Esophagus (tissue), 2 donors: ENCODE measurements around the gene COX10. TPM values are rescaled to one million over a fixed set of nuclear protein-coding genes. Genes with fewer than 3 reads are reported as not detected.
"Not testable (repeated sequence)": the region's sequence is repeated elsewhere in the genome, so short reads cannot be mapped to it uniquely, and the experiment has no call there.

Experiments used
- H3K27ac ChIP-seq, 2 donors: one replicate each; pipeline ENCODE4 v1.5.1; 2013; ENCODE audit warnings: low read depth in 2 of 2, mild to moderate bottlenecking in 2 of 2, inconsistent platforms in 1 of 2, low read length in 1 of 2, moderate library complexity in 1 of 2
- H3K27me3 ChIP-seq, 2 donors: one replicate each; pipeline ENCODE4 v1.6.1; 2013; ENCODE audit warnings: low read length in 2 of 2, control low read depth in 1 of 2, mild to moderate bottlenecking in 1 of 2; ENCODE audit not compliant: insufficient read depth in 2 of 2, control insufficient read depth in 1 of 2
- H3K36me3 ChIP-seq, 2 donors: one replicate each; pipeline ENCODE4 v1.6.1; 2013; ENCODE audit warnings: low read length in 1 of 2; ENCODE audit not compliant: control insufficient read depth in 2 of 2, insufficient read depth in 2 of 2
- H3K4me1 ChIP-seq, 2 donors: one replicate each; pipeline ENCODE4 v1.6.1; 2013; ENCODE audit warnings: low read length in 1 of 2; ENCODE audit not compliant: control insufficient read depth in 2 of 2, insufficient read depth in 2 of 2
- H3K4me3 ChIP-seq, 2 donors: one replicate each; pipeline ENCODE4 v1.5.1; 2013; ENCODE audit warnings: low read length in 2 of 2, mild to moderate bottlenecking in 2 of 2, low read depth in 1 of 2, moderate library complexity in 1 of 2
- H3K9me3 ChIP-seq, 2 donors: one replicate each; pipeline ENCODE4 v1.6.1; 2013; ENCODE audit warnings: mild to moderate bottlenecking in 2 of 2, low read depth in 1 of 2, low read length in 1 of 2, moderate library complexity in 1 of 2; ENCODE audit not compliant: control insufficient read depth in 2 of 2, insufficient read depth in 1 of 2
- WGBS, 2 donors: extraction: QIAGEN DNeasy Blood & Tissue Kit; methylation state at CpG; one replicate each; pipeline ENCODE4 v1.1.7; 2013; 5-methylcytosine and 5-hydroxymethylcytosine counted together
- polyA plus RNA-seq, 2 donors: library from polyadenylated mRNA; stranded (reverse); fragments of 200-250 nt; gene quantifications; one replicate each; pipeline ENCODE4 v1.2.3, GENCODE V29; 2013
- donor health status: healthy with polysubstance abuse.
- donor health status: Bipolar disorder and iron deficiency.

Gene COX10
- polyA plus RNA-seq, 2 donors, result 6.8 to 9.7 TPM

DNA sequence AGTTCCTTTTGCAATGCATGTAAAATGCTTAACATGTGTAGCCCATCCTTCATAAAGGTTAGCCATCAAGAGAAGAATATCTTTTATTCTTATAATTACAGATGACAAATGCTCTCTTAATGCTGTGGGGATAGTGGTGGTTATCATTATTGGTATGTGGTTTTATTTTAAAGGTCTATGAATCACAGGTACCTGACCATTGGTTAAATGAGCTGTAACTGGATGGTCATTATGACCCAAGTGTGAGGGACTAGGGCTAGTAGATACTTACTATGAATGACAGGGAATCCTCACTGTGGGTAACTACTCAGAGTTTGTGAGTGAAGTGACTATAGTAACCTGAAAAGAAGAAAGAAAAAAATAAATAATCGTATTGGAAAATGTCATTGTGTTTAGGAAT, 88.5 kb downstream of the COX10 start:
- Histone ChIP-seq H3K27me3 (no peaks in the 10 kb centered on the region), H3K4me3 (no peak overlapping the region), H3K27ac (no peak overlapping the region), H3K36me3 (peaks cover 0 to 3% of the 10 kb centered on the region in 2 donors), H3K4me1 (no peaks in the 10 kb centered on the region), H3K9me3 (no peaks in the 10 kb centered on the region)
- WGBS, 2 donors, result 83 to 97% methylated on average over 1 of the region's 1 CpG

GRCh38 chr17:14158707-14159106, 89.4 kb downstream of the COX10 start:
- peaks cover 0 to 3% of the 10 kb centered on the region in 2 donors for H3K36me3 ChIP-seq
- 80 to 96% methylated on average over 3 of the region's 3 CpGs for WGBS, 2 donors
- H3K9me3 ChIP-seq, result no peaks in the 10 kb centered on the region
- no peak overlapping the region for H3K4me3 ChIP-seq
- no peaks in the 10 kb centered on the region for H3K27me3 ChIP-seq
- no peaks in the 10 kb centered on the region for H3K4me1 ChIP-seq
- H3K27ac ChIP-seq, result no peak overlapping the region

GRCh38 chr17:14161419-14161818, 92.1 kb downstream of the COX10 start:
- Histone ChIP-seq H3K4me1 (no peaks in the 10 kb centered on the region), H3K4me3 (no peak overlapping the region), H3K27me3 (no peaks in the 10 kb centered on the region), H3K9me3 (no peaks in the 10 kb centered on the region), H3K27ac (no peak overlapping the region), H3K36me3 (peaks cover 0 to 3% of the 10 kb centered on the region in 2 donors)
- 79 to 90% methylated on average over 1 of the region's 1 CpG for WGBS, 2 donors

GRCh38 chr17:14165616-14166015, 96.3 kb downstream of the COX10 start:
- WGBS, 2 donors, result 74 to 93% methylated on average over 1 of the region's 1 CpG
- H3K4me1 ChIP-seq, result no peaks in the 10 kb centered on the region
- H3K4me3 ChIP-seq, result no peak overlapping the region
- peaks cover 0 to 3% of the 10 kb centered on the region in 2 donors for H3K36me3 ChIP-seq
- H3K27ac ChIP-seq, result no peak overlapping the region
- H3K27me3 ChIP-seq, result no peaks in the 10 kb centered on the region
- H3K9me3 ChIP-seq, result peaks cover 3% of the 10 kb centered on the region in 2 donors

GRCh38 chr17:14167831-14168230, 98.5 kb downstream of the COX10 start:
- H3K9me3 ChIP-seq, H3K4me3 ChIP-seq, H3K27ac ChIP-seq, H3K27me3 ChIP-seq, H3K36me3 ChIP-seq, H3K4me1 ChIP-seq: not testable (repeated sequence)
- 94 to 100% methylated on average over 1 of the region's 1 CpG for WGBS, 2 donors

- WGBS, 2 donors, result 97 to 100% methylated on average over 3 of the region's 3 CpGs
- no peaks in the 10 kb centered on the region for H3K36me3 ChIP-seq
- H3K9me3 ChIP-seq, result peaks cover 3% of the 10 kb centered on the region in 2 donors
- no peaks in the 10 kb centered on the region for H3K27me3 ChIP-seq
- H3K4me3 ChIP-seq, result no peak overlapping the region
- H3K4me1 ChIP-seq, result no peaks in the 10 kb centered on the region
- H3K27ac ChIP-seq, result no peak overlapping the region
Observed at GRCh38 chr17:14168582-14168981, 99.3 kb downstream of the COX10 start.

DNA sequence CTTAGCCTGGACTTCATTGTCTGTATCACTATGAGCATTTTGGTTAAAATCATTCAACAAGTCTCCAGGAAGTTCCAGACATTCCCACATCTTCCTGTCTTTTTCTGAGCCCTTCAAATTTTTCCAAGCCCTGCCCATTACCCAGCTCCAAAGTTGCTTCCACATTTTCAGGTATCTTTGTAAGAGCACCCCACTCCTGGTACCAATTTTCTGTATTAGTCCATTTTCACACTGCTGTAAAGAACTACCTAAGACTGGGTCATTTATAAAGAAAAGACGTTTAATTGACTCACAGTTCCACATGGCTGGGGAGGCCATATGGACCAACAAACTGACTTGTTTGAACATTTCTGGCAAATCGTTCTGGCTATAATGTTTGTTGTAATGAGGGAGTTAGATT, 100.0 kb downstream of the COX10 start:
- Histone ChIP-seq H3K27ac (no peak overlapping the region), H3K4me1 (no peaks in the 10 kb centered on the region), H3K36me3 (no peaks in the 10 kb centered on the region), H3K27me3 (no peaks in the 10 kb centered on the region), H3K4me3 (no peak overlapping the region), H3K9me3 (peaks cover 3% of the 10 kb centered on the region in 2 donors)
- 95% methylated on average over 2 of the region's 2 CpGs for WGBS, 2 donors

DNA sequence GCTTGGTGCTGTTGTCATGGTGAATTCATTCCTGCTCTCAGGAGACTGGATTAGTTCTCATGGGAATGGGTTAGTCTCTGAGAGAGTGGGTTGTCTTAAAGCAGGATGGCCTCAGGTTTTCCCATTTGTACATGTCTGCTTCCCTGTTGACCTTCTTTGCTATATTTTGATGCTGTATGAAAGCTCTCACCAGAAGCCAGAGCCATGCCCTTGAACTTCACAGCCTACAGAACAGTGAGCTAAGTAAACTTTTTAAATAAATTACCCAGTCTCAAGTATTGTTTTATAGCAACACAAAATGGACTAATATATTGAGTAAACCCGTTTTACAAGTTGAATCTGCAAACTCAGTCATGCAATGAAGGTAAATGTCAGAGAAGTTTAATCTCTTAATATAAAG, 100.6 kb downstream of the COX10 start:
- Histone ChIP-seq H3K36me3 (no peaks in the 10 kb centered on the region), H3K4me1 (no peaks in the 10 kb centered on the region), H3K27ac (no peak overlapping the region), H3K4me3 (no peak overlapping the region), H3K27me3 (no peaks in the 10 kb centered on the region), H3K9me3 (peaks cover 3% of the 10 kb centered on the region in 2 donors)
- WGBS, 2 donors, result 91 to 93% methylated on average over 1 of the region's 1 CpG

DNA sequence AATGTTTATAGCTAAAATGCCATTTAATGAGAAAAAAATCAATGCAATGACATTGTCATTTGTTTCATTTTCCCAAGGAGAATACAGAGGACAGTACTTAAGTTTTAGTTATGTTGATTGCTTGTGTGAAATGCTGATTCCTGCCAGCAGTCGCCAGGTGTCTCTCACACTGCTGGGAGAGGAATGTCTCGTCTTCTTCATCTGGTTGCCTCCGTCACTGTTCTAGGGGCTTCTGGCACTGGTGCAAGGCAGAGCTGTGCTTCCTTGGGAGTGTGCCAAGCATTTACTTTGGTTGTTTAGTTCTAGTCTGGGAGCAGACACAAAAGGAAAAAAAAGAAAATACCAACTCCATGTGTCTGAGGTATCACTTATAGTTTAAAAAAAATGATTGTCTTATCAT, 107.7 kb downstream of the COX10 start:
- not testable (repeated sequence) for H3K4me3 ChIP-seq, H3K27me3 ChIP-seq
- 66 to 67% methylated on average over 3 of the region's 3 CpGs for WGBS, 2 donors

DNA sequence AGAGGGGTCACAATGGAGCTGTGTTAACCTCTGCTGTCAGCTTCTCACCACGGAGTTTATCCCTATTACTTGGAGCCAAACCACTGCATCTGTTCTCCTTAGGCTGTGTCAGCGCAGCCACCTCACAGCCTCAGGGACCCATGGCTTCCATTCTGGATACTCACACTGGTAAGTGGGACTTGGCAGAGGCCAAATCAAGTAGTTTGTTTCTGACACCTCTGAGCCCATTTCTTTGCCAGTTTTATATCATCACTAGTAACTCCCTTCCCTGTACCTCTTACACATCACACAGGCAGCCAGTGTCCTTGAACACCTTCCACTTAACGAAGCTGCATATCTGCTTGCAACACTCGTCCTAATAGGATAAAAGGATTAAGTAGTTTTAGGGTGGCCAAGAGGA, 108.5 kb downstream of the COX10 start:
- H3K36me3 ChIP-seq, H3K4me3 ChIP-seq, H3K9me3 ChIP-seq, H3K27ac ChIP-seq, H3K4me1 ChIP-seq, H3K27me3 ChIP-seq: not testable (repeated sequence)
- 92% methylated on average over 1 of the region's 4 CpGs; no CpG with 5 or more reads in 1 of the 2 donors for WGBS, 2 donors

More for the DNA sequence above, 107.7 kb downstream of the COX10 start:
- not testable (repeated sequence) for H3K36me3 ChIP-seq, H3K27ac ChIP-seq, H3K9me3 ChIP-seq, H3K4me1 ChIP-seq
